K562 (cell line): Measurements from ENCODE around the gene GGT5. TPM values are rescaled to one million over a fixed set of nuclear protein-coding genes. Genes with fewer than 3 reads are reported as not detected.
A peak's percentile ranks its signal among the peaks of the same experiment; 100 is the strongest.
"Not testable (repeated sequence)": the region's sequence is repeated elsewhere in the genome, so short reads cannot be mapped to it uniquely, and the experiment has no call there.

Experiments
- ATAC-seq: fragments of 200-7000 bp; cut with Tn5 transposase; 3 replicates; pipeline ENCODE4 v1.9.1; 2020; ENCODE audit warnings: moderate library complexity
- BruUV-seq: library from RNA; stranded (reverse); fragments of 400-500 nt; replicated peaks from 2 replicates; lab custom pipeline; 2021; lab: Mats Ljungman, UMichigan
- CTCF ChIA-PET: fragments of 300-600 bp; formaldehyde crosslinking; extraction: SDS; loops from one replicate; lab custom pipeline; 2021; ENCODE audit warnings: low intra/inter-chr PET ratio; lab: Yijun Ruan, JAX
- POLR2A ChIA-PET: fragments of 300-600, 350-650 bp; sonication (Branson Sonifier 250); formaldehyde crosslinking; extraction: SDS; loops from one replicate; lab custom pipeline; 2021; ENCODE audit warnings: antibody characterized with exemption, inconsistent platforms; lab: Yijun Ruan, JAX
- DNase-seq, 4 experiments: peaks; one replicate each; pipeline versions ENCODE4 v3.0.0 to v3.0.0-alpha.2; 2011 to 2018; ENCODE audit warnings: low spot score in 3 of 4, mixed read lengths in 3 of 4; ENCODE audit errors: extremely low read depth in 1 of 4
- FAIRE-seq: peaks from 2 replicates; lab custom pipeline; 2011; peaks lifted over from hg19 to GRCh38; lab: Jason Lieb, UNC
- H2AFZ ChIP-seq: 2 replicates; pipeline ENCODE4 v1.6.0; 2011; ENCODE audit warnings: low read depth, low read length, control low read depth, inconsistent platforms
- H3K27ac ChIP-seq: fragments of 200-600 bp; 3 replicates; pipeline ENCODE4 v1.8.0; 2011; ENCODE audit warnings: low read depth, mild to moderate bottlenecking, control low read depth, inconsistent platforms, low read length, moderate library complexity, mixed read lengths; ENCODE audit errors: extremely low read depth
- H3K27me3 ChIP-seq, 2 experiments: fragments of 300-600 bp in 1 of 2; 2 replicates in 1 of 2; 3 replicates in 1 of 2; pipeline versions ENCODE4 v1.6.0 to v1.8.0; 2011; ENCODE audit warnings: inconsistent platforms in 2 of 2, low read length in 2 of 2, mild to moderate bottlenecking in 1 of 2, mixed read lengths in 1 of 2, moderate library complexity in 1 of 2; ENCODE audit not compliant: control insufficient read depth in 2 of 2, insufficient read depth in 2 of 2
- H3K36me3 ChIP-seq: fragments of 300-600 bp; 3 replicates; pipeline ENCODE4 v1.8.0; 2011; ENCODE audit warnings: mild to moderate bottlenecking, low read length, inconsistent platforms; ENCODE audit not compliant: control insufficient read depth, insufficient read depth
- H3K4me1 ChIP-seq, 2 experiments: fragments of 200-600 bp in 1 of 2; replicated peaks in 1 of 2; 2 replicates in 1 of 2; 3 replicates in 1 of 2; pipeline versions ENCODE4 v1.5.1 to v1.8.0; 2011; ENCODE audit warnings: inconsistent platforms in 2 of 2, low read length in 2 of 2, mild to moderate bottlenecking in 1 of 2, mixed read lengths in 1 of 2, moderate library complexity in 1 of 2; ENCODE audit not compliant: control insufficient read depth in 2 of 2, insufficient read depth in 2 of 2
- H3K4me2 ChIP-seq: 2 replicates; pipeline ENCODE4 v1.6.1; 2011; ENCODE audit warnings: low read length, control low read depth, inconsistent platforms, mixed read lengths; ENCODE audit not compliant: insufficient read depth
- H3K4me3 ChIP-seq: fragments of 200-600 bp; sonication (generic), shearing (Covaris generic); 2 replicates; pipeline ENCODE4 v1.5.1; 2016; ENCODE audit warnings: control low read depth, inconsistent platforms
- H3K79me2 ChIP-seq: fragments of 200-600 bp; 3 replicates; pipeline ENCODE4 v1.8.0; 2011; ENCODE audit warnings: low read length, inconsistent platforms; ENCODE audit not compliant: control insufficient read depth, insufficient read depth
- H3K9ac ChIP-seq, 2 experiments: 2 replicates each; pipeline versions ENCODE4 v1.6.0 to v1.6.1; 2011; ENCODE audit warnings: low read depth in 2 of 2, low read length in 2 of 2, control low read depth in 1 of 2, inconsistent platforms in 1 of 2, mild to moderate bottlenecking in 1 of 2, mixed read lengths in 1 of 2; ENCODE audit not compliant: insufficient read depth in 1 of 2
- H3K9me1 ChIP-seq: one replicate; pipeline ENCODE4 v1.6.0; 2011; ENCODE audit warnings: inconsistent platforms, mild to moderate bottlenecking, low read length, moderate library complexity; ENCODE audit not compliant: control insufficient read depth, insufficient read depth
- H3K9me3 ChIP-seq: replicated peaks from 2 replicates; pipeline ENCODE4 v1.5.1; 2011; ENCODE audit warnings: low read depth, low read length, inconsistent platforms; ENCODE audit not compliant: control insufficient read depth, insufficient read depth
- H4K20me1 ChIP-seq: replicated peaks from 2 replicates; pipeline ENCODE4 v1.6.1; 2011; ENCODE audit warnings: low read length, inconsistent platforms, mixed read lengths; ENCODE audit not compliant: control insufficient read depth, insufficient read depth
- ZNF133 ChIP-seq: fragments of 250-450 bp; sonication (Bioruptor Pico); IDR thresholded peaks from 2 replicates; pipeline ENCODE4 v1.4.0; 2020; ENCODE audit warnings: mild to moderate bottlenecking
- ZNF3 ChIP-seq: fragments of 250-450 bp; sonication (Bioruptor Pico); IDR thresholded peaks from 2 replicates; pipeline ENCODE4 v1.5.0; 2021; ENCODE audit warnings: mild to moderate bottlenecking, moderate library complexity
- WGBS: fragments of 100-300 bp; shearing (Covaris generic); methylation state at CpG from one replicate; pipeline ENCODE4 v1.1.6; 2016; ENCODE audit warnings: low coverage, mixed read lengths; ENCODE audit not compliant: insufficient coverage; ENCODE audit errors: missing lambda C conversion rate; 5-methylcytosine and 5-hydroxymethylcytosine counted together
- in situ Hi-C: fragments of 300-500 bp; cut with MboI; formaldehyde crosslinking; loops from 4 replicates; pipeline ENCODE4 v1.15.0; 2018; ENCODE audit warnings: inconsistent platforms, mixed read lengths
- intact Hi-C: fragments of 100-400 bp; cut with micrococcal nuclease; formaldehyde crosslinking; loops from 2 replicates; pipeline ENCODE4 v1.14.2; 2022
- polyA plus RNA-seq, 8 experiments: library from polyadenylated mRNA; depleted of rRNA in 4 of 8; stranded (reverse) in 5 of 8; unstranded in 3 of 8; fragments of >200 nt; fragmentation: Nextera tagmentation in 2 of 8; fragmentation: Illumina TruSeq in 1 of 8; extraction: Ambion mirVana in 2 of 8; extraction: Trizol in 1 of 8; gene quantifications; 2 replicates each; pipeline versions ENCODE4 v1.2.1 to v1.2.3, GENCODE V29; 2011 to 2014; ENCODE audit warnings: inconsistent platforms in 1 of 8, missing spikeins in 1 of 8
- total RNA-seq, 7 experiments: library from RNA; depleted of rRNA in 6 of 7; stranded (reverse); fragments of >200 nt in 6 of 7; fragmentation: Illumina TruSeq in 2 of 7; extraction: Trizol in 2 of 7; gene quantifications; 2 replicates each; pipeline versions ENCODE4 v1.2.1 to v1.2.3, GENCODE V29; 2011 to 2021; ENCODE audit warnings: low replicate concordance in 1 of 7
- TF ChIP-seq, protein P1 (sequence below): fragments of 450-650 bp; IDR thresholded peaks from 2 replicates; pipeline ENCODE4 v1.6.1; 2017; ENCODE audit warnings: antibody characterized with exemption, mild to moderate bottlenecking

Gene GGT5
- total and polyA plus RNA-seq, 9 of the 15 experiments (the other 6 are each of a cell fraction or from before 2014, with no cell fraction given) = 0.07 to 0.69 (median 0.18) TPM; not detected in 4

DNA sequence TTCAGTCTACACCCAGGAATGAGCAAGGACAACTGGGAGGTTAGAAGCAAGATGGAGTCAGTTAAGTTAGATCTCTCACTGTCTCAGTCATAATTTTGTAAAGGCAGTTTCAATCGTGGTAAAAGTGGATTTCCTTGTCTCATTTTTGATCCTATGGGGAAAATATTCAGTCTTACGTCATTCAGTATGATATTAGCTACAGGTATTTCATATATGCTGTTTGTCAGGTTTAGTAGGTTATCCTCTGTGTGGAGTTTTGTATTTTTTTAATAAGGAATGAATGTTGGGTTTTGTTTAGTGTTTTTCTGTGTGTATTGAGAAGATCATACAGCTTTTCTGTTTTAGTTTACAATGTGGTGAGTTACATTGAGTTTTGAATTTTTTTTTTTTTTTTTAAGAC is 37.5 kb upstream of the GGT5 start:
- BruUV-seq = no TSS peak
- in situ Hi-C loops = no loop called here
- Histone ChIP-seq H3K36me3 (no peaks in the 10 kb centered on the region), H3K79me2 (peaks cover 46% of the 10 kb centered on the region), H3K4me3 (no peak overlapping the region), H2AFZ (no peak overlapping the region), H3K4me1 (peaks cover 3 to 8% of the 10 kb centered on the region in 2 experiments; a peak in 3 of 5 replicates), H4K20me1 (no peaks in the 10 kb centered on the region)
- no peak for FAIRE-seq
- WGBS = 47% methylated on average over 2 of the region's 2 CpGs
- POLR2A ChIA-PET = no interaction called here
- no peak for ATAC-seq
- CTCF ChIA-PET = no interaction called here
- TF ChIP-seq, protein P1, sequence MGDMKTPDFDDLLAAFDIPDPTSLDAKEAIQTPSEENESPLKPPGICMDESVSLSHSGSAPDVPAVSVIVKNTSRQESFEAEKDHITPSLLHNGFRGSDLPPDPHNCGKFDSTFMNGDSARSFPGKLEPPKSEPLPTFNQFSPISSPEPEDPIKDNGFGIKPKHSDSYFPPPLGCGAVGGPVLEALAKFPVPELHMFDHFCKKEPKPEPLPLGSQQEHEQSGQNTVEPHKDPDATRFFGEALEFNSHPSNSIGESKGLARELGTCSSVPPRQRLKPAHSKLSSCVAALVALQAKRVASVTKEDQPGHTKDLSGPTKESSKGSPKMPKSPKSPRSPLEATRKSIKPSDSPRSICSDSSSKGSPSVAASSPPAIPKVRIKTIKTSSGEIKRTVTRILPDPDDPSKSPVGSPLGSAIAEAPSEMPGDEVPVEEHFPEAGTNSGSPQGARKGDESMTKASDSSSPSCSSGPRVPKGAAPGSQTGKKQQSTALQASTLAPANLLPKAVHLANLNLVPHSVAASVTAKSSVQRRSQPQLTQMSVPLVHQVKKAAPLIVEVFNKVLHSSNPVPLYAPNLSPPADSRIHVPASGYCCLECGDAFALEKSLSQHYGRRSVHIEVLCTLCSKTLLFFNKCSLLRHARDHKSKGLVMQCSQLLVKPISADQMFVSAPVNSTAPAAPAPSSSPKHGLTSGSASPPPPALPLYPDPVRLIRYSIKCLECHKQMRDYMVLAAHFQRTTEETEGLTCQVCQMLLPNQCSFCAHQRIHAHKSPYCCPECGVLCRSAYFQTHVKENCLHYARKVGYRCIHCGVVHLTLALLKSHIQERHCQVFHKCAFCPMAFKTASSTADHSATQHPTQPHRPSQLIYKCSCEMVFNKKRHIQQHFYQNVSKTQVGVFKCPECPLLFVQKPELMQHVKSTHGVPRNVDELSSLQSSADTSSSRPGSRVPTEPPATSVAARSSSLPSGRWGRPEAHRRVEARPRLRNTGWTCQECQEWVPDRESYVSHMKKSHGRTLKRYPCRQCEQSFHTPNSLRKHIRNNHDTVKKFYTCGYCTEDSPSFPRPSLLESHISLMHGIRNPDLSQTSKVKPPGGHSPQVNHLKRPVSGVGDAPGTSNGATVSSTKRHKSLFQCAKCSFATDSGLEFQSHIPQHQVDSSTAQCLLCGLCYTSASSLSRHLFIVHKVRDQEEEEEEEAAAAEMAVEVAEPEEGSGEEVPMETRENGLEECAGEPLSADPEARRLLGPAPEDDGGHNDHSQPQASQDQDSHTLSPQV = peak; percentile 68
- TF ChIP-seq ZNF3 (CRISPR knock-in tag) = no peak
- no peak for TF ChIP-seq ZNF133
- TF ChIP-seq, all 486 proteins: peak for 1
- H3K9ac ChIP-seq = no peak overlapping the region
- no peaks in the 10 kb centered on the region for H3K9me1 ChIP-seq
- intact Hi-C loops = no loop called here
- no peaks in the 10 kb centered on the region for H3K9me3 ChIP-seq
- no peak overlapping the region for H3K27ac ChIP-seq
- DNase-seq = no peak
- no peak overlapping the region for H3K4me2 ChIP-seq
- no peaks in the 10 kb centered on the region for H3K27me3 ChIP-seq

DNA sequence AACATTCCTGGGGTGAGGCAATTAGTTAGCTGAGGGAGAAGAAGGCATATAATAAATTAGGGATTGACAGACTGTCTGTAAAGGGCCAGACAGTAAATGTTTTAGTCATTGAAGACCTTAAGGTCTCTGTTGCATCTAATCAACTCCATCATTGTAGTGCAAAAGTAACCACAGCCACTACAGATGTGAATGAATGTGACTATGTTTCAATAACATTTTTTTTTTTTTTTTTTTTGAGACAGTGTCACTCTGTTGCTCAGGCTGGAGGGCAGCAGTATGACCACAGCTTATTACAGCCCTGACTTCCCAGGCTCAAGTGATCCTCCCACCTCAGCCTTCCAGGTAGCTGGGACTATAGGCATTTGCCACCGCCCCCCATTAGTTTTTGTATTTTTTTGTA is 35.5 kb upstream of the GGT5 start:
- H3K9ac ChIP-seq, H3K36me3 ChIP-seq, H3K27ac ChIP-seq, H3K27me3 ChIP-seq, FAIRE-seq, DNase-seq, in situ Hi-C loops, BruUV-seq, H3K4me3 ChIP-seq, intact Hi-C loops, H3K4me2 ChIP-seq, POLR2A ChIA-PET, H3K4me1 ChIP-seq, CTCF ChIA-PET, H4K20me1 ChIP-seq, ATAC-seq, H2AFZ ChIP-seq, H3K9me3 ChIP-seq, H3K9me1 ChIP-seq: not testable (repeated sequence)
- H3K79me2 ChIP-seq = peaks cover 43% of the 10 kb centered on the region
- 100% methylated on average over 1 of the region's 1 CpG for WGBS

DNA sequence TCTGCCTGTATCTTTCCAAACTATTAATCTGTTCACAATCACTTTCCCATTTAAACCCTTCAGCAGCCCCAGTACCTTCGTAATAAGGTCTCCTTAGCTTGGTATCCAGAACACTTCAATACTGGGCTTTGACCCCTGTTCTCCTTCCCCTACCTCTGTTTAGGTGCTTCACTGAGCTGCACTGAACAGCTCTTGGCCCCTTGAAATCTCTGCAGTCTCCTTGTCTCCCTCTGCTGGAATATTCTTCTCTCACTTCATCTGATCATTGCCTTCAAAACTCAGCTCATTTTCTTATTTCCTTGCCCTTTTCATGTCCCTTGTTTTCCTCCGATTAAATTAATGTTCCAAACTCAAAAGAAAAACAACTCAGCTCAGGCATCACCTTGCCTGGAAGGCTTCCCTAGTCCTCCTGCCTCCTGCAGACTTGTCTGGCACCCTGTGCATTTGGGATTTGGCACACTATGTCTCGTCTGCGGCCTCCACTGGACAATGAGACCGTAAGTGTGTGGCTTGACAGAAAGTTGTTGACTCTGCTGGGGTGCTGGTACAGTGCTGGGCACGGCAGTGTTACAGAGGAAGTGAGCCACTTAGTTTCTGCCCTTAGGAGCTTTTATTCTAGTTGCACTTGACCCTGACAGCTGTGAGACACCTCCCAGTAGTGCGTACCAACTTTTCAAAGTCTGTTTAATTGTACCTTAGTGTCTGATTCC is 30.0 kb upstream of the GGT5 start:
- Histone ChIP-seq H3K79me2 (peaks cover 50% of the 10 kb centered on the region), H3K4me1 (peaks cover 0 to 13% of the 10 kb centered on the region in 2 experiments; a peak in 2 of 5 replicates)
- BruUV-seq, H3K27ac ChIP-seq, H3K9me3 ChIP-seq, POLR2A ChIA-PET, H3K4me2 ChIP-seq, CTCF ChIA-PET, H4K20me1 ChIP-seq, H3K9me1 ChIP-seq, H3K27me3 ChIP-seq, ATAC-seq, H3K9ac ChIP-seq, intact Hi-C loops, FAIRE-seq, H3K36me3 ChIP-seq, H2AFZ ChIP-seq, DNase-seq, H3K4me3 ChIP-seq: not testable (repeated sequence)
- WGBS = 73% methylated on average over 6 of the region's 7 CpGs
- in situ Hi-C loops = loop anchor here (5.0 to 25.0 kb wide), 2 partner anchors 948 to 1338 kb away; no protein-coding TSS in a partner anchor
